Measurements from ENCODE around the gene CRISP2.
"Not testable (repeated sequence)": the region's sequence is repeated elsewhere in the genome, so short reads cannot be mapped to it uniquely, and the experiment has no call there.

CRISP2 gene, protein sequence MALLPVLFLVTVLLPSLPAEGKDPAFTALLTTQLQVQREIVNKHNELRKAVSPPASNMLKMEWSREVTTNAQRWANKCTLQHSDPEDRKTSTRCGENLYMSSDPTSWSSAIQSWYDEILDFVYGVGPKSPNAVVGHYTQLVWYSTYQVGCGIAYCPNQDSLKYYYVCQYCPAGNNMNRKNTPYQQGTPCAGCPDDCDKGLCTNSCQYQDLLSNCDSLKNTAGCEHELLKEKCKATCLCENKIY

GRCh38 chr6:49713346-49713745, at the start of gene CRISP2:
CRISP2 (minus strand) TSS chr6:49713543; CDS start chr6:49709196, 4,347 bp downstream.
- no peak for DNase-seq (ENCODE audit: low spot score)

- DNase-seq (ENCODE audit: low spot score), result no peak
Observed at GRCh38 chr6:49744259-49744658, 30.9 kb upstream of the CRISP2 start, which contains the start of gene CRISP3. CRISP3 (minus strand) TSS chr6:49744388; CDS start chr6:49744367, 21 bp downstream.

DNA sequence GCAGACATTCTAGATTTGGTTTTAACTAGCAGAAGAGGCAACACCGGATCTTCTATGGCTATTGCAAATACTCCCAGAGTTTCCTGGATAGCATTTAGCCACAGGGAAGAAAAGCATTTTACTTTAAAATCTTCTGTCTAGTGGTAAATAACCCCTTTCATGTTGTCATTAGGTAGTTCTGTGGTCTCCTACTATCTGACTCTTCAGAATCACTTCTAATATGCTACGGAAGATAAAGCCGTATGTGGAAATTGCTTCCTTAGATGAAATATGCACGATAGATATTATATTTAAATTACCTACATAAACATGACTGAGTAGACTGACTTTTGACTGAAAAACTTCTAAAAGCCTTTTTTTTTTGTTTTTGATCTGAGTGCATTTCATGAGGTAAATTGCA, 30.1 kb upstream of the CRISP2 start:
- DNase-seq (ENCODE audit: low spot score), result no peak

GRCh38 chr6:49739423-49739822, 26.1 kb upstream of the CRISP2 start:
- DNase-seq (ENCODE audit: low spot score), result no peak

GRCh38 chr6:49736017-49736508, 22.7 kb upstream of the CRISP2 start:
- no peak for DNase-seq (ENCODE audit: low spot score)

- DNase-seq (ENCODE audit: low spot score), result no peak
Observed at GRCh38 chr6:49733680-49734079, 20.3 kb upstream of the CRISP2 start.

- DNase-seq (ENCODE audit: low spot score), result no peak
Observed at GRCh38 chr6:49732781-49733180, 19.4 kb upstream of the CRISP2 start.

GRCh38 chr6:49730251-49730650, 16.9 kb upstream of the CRISP2 start:
- no peak for DNase-seq (ENCODE audit: low spot score)

DNA sequence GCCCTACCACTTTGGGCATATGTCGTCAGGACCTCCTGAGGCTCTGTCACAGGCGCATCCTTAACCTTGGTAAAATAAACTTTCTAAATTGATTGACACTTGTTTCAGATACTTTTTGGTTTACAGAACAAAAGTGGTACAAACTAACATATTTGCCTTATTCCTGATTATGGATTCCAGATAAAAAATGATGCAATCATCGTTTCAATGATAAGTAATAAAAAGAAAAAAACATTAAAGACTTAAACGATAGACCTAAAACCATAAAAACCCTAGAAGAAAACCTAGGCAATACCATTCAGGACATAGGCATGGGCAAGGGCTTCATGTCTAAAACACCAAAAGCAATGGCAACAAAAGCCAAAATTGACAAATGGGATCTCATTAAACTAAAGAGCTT, 10.6 kb upstream of the CRISP2 start:
- DNase-seq (ENCODE audit: low spot score), result not testable (repeated sequence)

DNA sequence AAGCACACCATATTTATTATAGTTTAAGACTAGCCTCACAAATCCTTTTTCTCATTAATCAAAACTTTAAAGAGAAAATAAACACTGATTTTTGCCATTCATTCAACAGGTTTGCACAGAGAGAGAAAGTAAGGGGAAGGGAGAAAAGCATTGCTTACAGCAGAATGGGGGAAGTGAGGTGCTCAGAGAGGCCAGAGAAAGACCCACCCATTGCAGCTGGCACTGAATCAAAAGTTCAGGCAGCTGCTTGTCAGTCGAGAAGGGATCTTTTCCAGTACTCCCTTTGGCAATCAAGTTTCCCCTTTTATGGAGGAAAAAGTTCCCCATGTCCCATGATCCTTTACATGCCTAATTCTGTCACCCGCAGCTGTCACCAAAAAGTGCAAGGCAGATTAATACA, 8.0 kb upstream of the CRISP2 start:
- no peak for DNase-seq (ENCODE audit: low spot score)

- DNase-seq (ENCODE audit: low spot score), result no peak
Observed at GRCh38 chr6:49720372-49720771, 7.0 kb upstream of the CRISP2 start.

GRCh38 chr6:49698478-49698877, 14.9 kb downstream of the CRISP2 start:
- no peak for DNase-seq (ENCODE audit: low spot score)

DNA sequence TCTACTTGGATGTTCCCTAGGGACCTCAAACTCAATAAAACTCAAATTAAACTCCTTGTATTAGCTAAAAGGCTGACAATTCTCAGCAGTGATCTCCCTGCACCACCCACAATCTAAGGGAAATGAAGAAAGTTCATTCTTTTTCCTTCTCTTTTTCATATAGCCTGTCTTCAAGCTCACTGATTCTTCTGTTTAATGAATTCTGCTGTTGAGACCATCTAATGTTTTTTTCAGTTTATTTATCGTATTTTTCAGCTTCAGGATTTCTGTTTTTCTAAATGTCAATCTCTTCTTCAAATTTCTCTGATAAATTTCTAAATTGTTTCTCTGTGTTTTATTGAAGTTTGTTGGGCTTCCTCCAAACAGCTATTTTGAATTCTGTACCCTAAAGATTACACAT, 19.8 kb downstream of the CRISP2 start:
- no peak for DNase-seq (ENCODE audit: low spot score)

- DNase-seq (ENCODE audit: low spot score), result no peak
Observed at GRCh38 chr6:49692534-49692933, 20.8 kb downstream of the CRISP2 start.

DNA sequence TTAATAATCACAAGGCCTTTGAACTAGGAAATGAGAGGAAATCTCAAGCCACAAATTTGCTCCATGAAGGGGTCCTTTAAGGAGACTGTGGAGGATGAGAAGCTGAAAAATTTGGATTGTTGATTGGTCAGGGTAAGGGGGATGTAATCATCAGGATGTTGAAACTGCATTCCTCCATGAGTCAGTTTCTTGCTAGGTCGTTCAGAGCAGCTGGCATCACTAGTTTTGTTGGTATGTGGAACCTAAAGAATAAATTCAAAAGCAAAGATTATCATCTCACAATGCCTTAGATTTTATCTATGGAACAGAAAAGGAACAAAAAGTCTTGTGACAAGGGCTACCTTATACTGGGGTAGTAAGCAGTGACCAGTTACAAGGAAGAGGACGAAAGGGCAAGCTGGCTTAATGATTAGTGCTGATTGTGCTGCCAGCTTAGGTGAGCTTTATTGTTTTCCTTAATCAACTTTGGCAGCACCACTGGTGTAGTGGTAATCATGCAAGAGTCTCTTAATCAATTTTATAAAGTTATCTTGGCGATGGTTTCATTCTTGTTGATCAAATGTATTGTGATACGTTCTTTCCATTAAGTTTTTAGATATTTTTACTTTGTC, 36.6 kb downstream of the CRISP2 start:
- DNase-seq (ENCODE audit: low spot score), result no peak

- no peak for DNase-seq (ENCODE audit: low spot score)
Observed at GRCh38 chr6:49675816-49676215, 37.5 kb downstream of the CRISP2 start.

GRCh38 chr6:49668083-49668511, 45.2 kb downstream of the CRISP2 start:
- peak; percentile 4 for DNase-seq (ENCODE audit: low spot score)

DNA sequence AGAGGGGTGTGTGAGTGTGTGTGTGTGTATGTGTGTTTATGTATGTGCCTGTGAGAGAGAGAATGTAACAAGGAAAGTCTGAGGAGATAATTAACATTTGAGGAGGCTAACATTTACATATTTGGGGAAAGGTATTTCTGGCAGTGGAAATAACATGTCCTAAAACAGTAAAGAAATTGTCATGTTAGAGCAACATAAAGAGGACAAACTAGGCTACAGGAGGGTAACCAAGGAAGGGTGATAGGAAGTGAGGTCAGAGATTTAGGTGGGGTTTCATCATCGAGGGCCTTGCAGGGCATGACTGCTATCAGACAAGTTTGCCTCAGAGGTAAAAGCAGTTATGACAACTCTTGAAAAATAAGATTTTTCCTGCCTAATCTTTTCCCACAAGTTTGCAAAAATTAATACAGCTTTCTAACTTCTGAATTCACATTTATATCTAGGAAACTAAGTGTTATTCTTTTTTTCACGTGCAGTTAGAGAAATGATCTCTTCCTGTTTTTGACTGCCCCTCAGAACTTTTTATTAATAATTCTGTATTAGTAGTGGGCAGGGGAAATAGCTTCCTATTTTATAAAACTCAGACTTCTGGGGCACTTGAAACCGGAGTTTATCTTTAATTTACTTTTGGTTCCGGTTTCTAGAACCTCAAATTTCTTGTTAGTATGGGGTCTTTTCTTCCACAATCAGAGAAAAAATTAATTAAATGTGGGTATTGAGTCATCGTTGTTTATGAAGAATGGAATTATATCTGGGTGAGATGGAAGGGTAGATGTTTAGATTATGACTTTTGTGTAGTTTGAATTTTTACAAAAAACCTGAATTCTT, 46.2 kb downstream of the CRISP2 start:
- DNase-seq (ENCODE audit: low spot score), result no peak

DNA sequence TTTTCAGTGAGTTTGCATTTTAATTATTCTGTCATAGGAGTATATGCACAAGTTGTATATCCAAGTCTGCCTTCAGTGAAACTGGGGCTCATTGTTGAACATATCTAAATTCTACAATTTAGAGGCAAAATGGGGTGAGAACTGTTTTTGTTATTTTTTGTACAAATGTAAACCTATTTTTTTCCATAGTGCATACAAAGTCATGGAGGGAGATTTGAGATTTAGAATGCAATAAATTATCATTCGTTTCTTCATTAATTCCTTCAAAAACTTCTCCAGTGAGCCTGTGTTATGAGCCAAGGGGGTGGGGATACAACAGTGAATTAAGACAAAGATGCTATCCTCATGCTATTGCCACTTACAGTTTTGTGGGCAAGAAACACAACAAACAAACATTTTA, 46.9 kb downstream of the CRISP2 start:
- DNase-seq (ENCODE audit: low spot score), result no peak

DNA sequence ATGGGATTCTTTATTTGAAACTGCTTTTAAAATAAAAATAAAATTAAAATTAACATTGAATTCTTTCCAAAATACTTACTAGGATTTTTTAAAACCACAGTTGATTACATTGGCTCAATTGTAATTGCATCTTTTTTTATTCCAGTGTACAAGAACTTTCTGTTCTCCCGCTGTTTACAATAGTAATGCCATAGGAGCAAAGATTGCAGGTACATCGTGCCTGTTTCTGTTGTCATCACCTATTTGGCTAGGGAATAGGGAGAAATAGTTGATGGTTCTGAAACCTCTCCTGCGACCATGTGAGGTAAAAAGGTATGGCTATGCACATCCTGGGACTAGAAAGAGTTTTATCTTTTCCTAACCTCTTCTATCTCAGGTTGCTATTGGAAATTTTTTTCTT, 48.5 kb downstream of the CRISP2 start:
- DNase-seq (ENCODE audit: low spot score), result no peak

DNA sequence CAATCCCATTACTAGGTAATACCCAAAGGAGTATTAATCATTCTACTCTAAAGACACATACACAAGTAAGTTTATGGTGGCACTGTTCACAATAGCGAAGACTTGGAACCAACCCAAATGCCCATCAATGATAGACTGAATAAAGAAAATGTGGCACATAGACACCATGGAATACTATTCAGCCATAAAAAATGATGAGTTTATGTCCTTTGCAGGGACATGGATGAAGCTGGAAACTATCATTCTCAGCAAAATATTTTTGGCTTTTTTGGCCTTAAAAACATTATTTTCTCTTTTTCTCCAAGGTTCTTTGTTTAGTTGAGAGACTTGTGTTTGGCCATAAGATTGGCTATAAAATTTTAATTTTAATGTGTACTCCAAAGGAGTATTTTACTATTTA, 49.3 kb downstream of the CRISP2 start:
- DNase-seq (ENCODE audit: low spot score), result not testable (repeated sequence)

GRCh38 chr6:49662892-49663261, 50.5 kb downstream of the CRISP2 start:
- DNase-seq (ENCODE audit: low spot score), result no peak

Measured in HuH-7 (cell line).